ENCODE results near the gene TEX36. TPM values are rescaled to one million over a fixed set of nuclear protein-coding genes. Genes with fewer than 3 reads are reported as not detected.

The TEX36 gene
- total and polyA plus RNA-seq, 2 of the 13 experiments (the other 11 are each of a cell fraction or from before 2014, with no cell fraction given), result not detected

- ATAC-seq (no peak), DNase-seq (ENCODE audit: low spot score) (no peak), FAIRE-seq (no peak)
- whole genome bisulfite sequencing (ENCODE audit: low lambda C conversion rate), result 16% methylated on average over 11 of the region's 11 CpGs
- H4K20me1 ChIP-seq (ENCODE audit: insufficient read depth, low read length), result no peaks in the 10 kb centered on the region
- H3K36me3 ChIP-seq (replicated peaks in 1 of 2; ENCODE audit: control insufficient read depth in 1 of 2, insufficient read depth in 2 of 2, low read length in 2 of 2), result no peaks in the 10 kb centered on the region
- POLR2A ChIA-PET, result no interaction called here
- no peak overlapping the region for H3K9ac ChIP-seq (ENCODE audit: insufficient read depth, low read depth, low read length)
- no peak overlapping the region for H3K4me3 ChIP-seq (replicated peaks in 1 of 3; ENCODE audit: insufficient read depth in 1 of 3, low read depth in 2 of 3, low read length in 3 of 3)
- H3K27ac ChIP-seq (ENCODE audit: extremely low read length, insufficient read depth, low read length), result no peak overlapping the region
- no peak overlapping the region for H3K4me2 ChIP-seq (ENCODE audit: low read depth, low read length)
- no peak for TF ChIP-seq ZNF609 (CRISPR knock-in tag; IDR thresholded peaks at IDR 0.05; ENCODE audit: borderline replicate concordance)
- TF ChIP-seq THAP8 (CRISPR knock-in tag; IDR thresholded peaks at IDR 0.05; ENCODE audit: borderline replicate concordance), result no peak
- no peak for TF ChIP-seq SP2 (CRISPR knock-in tag; IDR thresholded peaks at IDR 0.05)
- no peak for TF ChIP-seq EEA1 (CRISPR knock-in tag; IDR thresholded peaks at IDR 0.05; ENCODE audit: borderline replicate concordance)
- BruUV-seq (replicated peaks), result no TSS peak
- H3K9me3 ChIP-seq (ENCODE audit: low read length), result no peaks in the 10 kb centered on the region
- no peak overlapping the region for H2AFZ ChIP-seq (ENCODE audit: low read length)
- no peaks in the 10 kb centered on the region for H3K79me2 ChIP-seq (ENCODE audit: insufficient read depth, low read length)
- CTCF ChIA-PET (ENCODE audit: low intra/inter-chr PET ratio, low total read pairs), result no interaction called here
- intact Hi-C loops (cut with micrococcal nuclease; ENCODE audit: unreplicated experiment), result no loop called here
- H3K27me3 ChIP-seq (ENCODE audit: control insufficient read depth in 1 of 2, insufficient read depth in 2 of 2, low read length in 2 of 2), result peaks cover 5 to 52% of the 10 kb centered on the region in 2 experiments; a peak in 4 of 5 replicates
- H3K4me1 ChIP-seq (ENCODE audit: insufficient read depth, low read length), result no peaks in the 10 kb centered on the region
- in situ Hi-C loops (cut with HindIII; ENCODE audit: extremely low pct_ligation_motif_present, low pct_unique_long_range_greater_than_20kb), result no loop called here
Observed at GRCh38 chr10:125628104-125629049, 54.6 kb downstream of the TEX36 start.

Measured in HepG2 (cell line).